ENCODE results near the gene NOP9.

The NOP9 gene

GRCh38 chr14:24356208-24356607, 56.6 kb downstream of the NOP9 start:
- no peak overlapping the region for H3K9ac ChIP-seq (ENCODE audit: low read depth, low read length, poor library complexity, severe bottlenecking)
- TF ChIP-seq, protein P1, sequence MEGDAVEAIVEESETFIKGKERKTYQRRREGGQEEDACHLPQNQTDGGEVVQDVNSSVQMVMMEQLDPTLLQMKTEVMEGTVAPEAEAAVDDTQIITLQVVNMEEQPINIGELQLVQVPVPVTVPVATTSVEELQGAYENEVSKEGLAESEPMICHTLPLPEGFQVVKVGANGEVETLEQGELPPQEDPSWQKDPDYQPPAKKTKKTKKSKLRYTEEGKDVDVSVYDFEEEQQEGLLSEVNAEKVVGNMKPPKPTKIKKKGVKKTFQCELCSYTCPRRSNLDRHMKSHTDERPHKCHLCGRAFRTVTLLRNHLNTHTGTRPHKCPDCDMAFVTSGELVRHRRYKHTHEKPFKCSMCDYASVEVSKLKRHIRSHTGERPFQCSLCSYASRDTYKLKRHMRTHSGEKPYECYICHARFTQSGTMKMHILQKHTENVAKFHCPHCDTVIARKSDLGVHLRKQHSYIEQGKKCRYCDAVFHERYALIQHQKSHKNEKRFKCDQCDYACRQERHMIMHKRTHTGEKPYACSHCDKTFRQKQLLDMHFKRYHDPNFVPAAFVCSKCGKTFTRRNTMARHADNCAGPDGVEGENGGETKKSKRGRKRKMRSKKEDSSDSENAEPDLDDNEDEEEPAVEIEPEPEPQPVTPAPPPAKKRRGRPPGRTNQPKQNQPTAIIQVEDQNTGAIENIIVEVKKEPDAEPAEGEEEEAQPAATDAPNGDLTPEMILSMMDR (conservative IDR thresholded peaks at IDR 0.05; ENCODE audit: low read length), result no peak
- TF ChIP-seq EZH2phosphoT487 (IDR thresholded peaks at IDR 0.05; ENCODE audit: borderline replicate concordance), result no peak
- no peak overlapping the region for H3K4me2 ChIP-seq (ENCODE audit: low read depth, low read length, poor library complexity, severe bottlenecking)

More at GRCh38 chr14:24356208-24356607, 56.6 kb downstream of the NOP9 start:
- H3F3A ChIP-seq (ENCODE audit: low read depth), result no peaks in the 10 kb centered on the region
- H2AFZ ChIP-seq (ENCODE audit: low read length), result no peak overlapping the region
- H3K9me2 ChIP-seq (replicated peaks; ENCODE audit: low read depth, low read length), result no peaks in the 10 kb centered on the region
- H3K36me3 ChIP-seq (ENCODE audit: insufficient read depth, low read length), result no peaks in the 10 kb centered on the region
- H3K79me2 ChIP-seq (ENCODE audit: insufficient read depth, low read length), result no peaks in the 10 kb centered on the region
- H3K9me3 ChIP-seq (ENCODE audit: insufficient read depth, low read depth, low read length), result no peaks in the 10 kb centered on the region
- H4K20me1 ChIP-seq (ENCODE audit: insufficient read depth, low read length, poor library complexity, severe bottlenecking), result no peaks in the 10 kb centered on the region
- H3K4me3 ChIP-seq (ENCODE audit: low read length, poor library complexity, severe bottlenecking), result no peak overlapping the region
- H3K27me3 ChIP-seq (ENCODE audit: insufficient read depth, low read length, poor library complexity, severe bottlenecking), result no peaks in the 10 kb centered on the region
- H3K4me1 ChIP-seq (ENCODE audit: insufficient read depth, low read length, poor library complexity, severe bottlenecking), result no peaks in the 10 kb centered on the region
